ENCODE measurements around the gene ONECUT2.

Gene ONECUT2

DNA sequence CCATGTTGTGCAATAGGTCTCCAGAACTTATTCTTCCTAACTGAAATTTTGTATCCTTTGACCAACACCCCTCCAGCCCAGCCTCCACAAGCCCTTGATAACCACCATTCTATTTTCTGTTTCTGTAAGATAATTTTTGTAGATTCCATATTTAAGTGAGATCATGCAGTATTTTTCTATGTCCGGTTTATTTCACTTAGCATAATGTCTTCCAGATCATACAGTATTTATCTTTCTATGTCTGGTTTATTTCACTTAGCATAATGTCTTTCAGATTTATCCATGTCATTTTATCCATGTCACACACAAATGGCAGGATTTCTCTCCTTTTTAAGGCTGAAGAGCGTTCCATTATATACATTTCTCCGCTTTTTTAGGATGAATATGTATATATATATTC is 24.4 kb upstream of the ONECUT2 start:
- no peaks in the 10 kb centered on the region for H3K27me3 ChIP-seq (ENCODE audit: insufficient read depth, low read length, poor library complexity, severe bottlenecking)
- no peaks in the 10 kb centered on the region for H4K20me1 ChIP-seq (ENCODE audit: insufficient read depth, low read length, poor library complexity, severe bottlenecking)
- H3K4me2 ChIP-seq (ENCODE audit: low read depth, low read length, poor library complexity, severe bottlenecking): no peak overlapping the region
- no peaks in the 10 kb centered on the region for H3K36me3 ChIP-seq (ENCODE audit: insufficient read depth, low read length)
- no peak overlapping the region for H2AFZ ChIP-seq (ENCODE audit: low read length)
- no peaks in the 10 kb centered on the region for H3K4me1 ChIP-seq (ENCODE audit: insufficient read depth, low read length, poor library complexity, severe bottlenecking)
- no peak overlapping the region for H3K4me3 ChIP-seq (ENCODE audit: low read length, poor library complexity, severe bottlenecking)
- no peaks in the 10 kb centered on the region for H3K79me2 ChIP-seq (ENCODE audit: insufficient read depth, low read length)
- no peak overlapping the region for H3K9ac ChIP-seq (ENCODE audit: low read depth, low read length, poor library complexity, severe bottlenecking)
- H3K9me2 ChIP-seq (replicated peaks; ENCODE audit: low read depth, low read length): no peaks in the 10 kb centered on the region
- no peaks in the 10 kb centered on the region for H3K9me3 ChIP-seq (ENCODE audit: insufficient read depth, low read depth, low read length)
- no peak for TF ChIP-seq EZH2phosphoT487 (IDR thresholded peaks at IDR 0.05; ENCODE audit: borderline replicate concordance)
- TF ChIP-seq, protein P1, sequence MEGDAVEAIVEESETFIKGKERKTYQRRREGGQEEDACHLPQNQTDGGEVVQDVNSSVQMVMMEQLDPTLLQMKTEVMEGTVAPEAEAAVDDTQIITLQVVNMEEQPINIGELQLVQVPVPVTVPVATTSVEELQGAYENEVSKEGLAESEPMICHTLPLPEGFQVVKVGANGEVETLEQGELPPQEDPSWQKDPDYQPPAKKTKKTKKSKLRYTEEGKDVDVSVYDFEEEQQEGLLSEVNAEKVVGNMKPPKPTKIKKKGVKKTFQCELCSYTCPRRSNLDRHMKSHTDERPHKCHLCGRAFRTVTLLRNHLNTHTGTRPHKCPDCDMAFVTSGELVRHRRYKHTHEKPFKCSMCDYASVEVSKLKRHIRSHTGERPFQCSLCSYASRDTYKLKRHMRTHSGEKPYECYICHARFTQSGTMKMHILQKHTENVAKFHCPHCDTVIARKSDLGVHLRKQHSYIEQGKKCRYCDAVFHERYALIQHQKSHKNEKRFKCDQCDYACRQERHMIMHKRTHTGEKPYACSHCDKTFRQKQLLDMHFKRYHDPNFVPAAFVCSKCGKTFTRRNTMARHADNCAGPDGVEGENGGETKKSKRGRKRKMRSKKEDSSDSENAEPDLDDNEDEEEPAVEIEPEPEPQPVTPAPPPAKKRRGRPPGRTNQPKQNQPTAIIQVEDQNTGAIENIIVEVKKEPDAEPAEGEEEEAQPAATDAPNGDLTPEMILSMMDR (conservative IDR thresholded peaks at IDR 0.05; ENCODE audit: low read length): no peak
- no peaks in the 10 kb centered on the region for H3F3A ChIP-seq (ENCODE audit: low read depth)

DNA sequence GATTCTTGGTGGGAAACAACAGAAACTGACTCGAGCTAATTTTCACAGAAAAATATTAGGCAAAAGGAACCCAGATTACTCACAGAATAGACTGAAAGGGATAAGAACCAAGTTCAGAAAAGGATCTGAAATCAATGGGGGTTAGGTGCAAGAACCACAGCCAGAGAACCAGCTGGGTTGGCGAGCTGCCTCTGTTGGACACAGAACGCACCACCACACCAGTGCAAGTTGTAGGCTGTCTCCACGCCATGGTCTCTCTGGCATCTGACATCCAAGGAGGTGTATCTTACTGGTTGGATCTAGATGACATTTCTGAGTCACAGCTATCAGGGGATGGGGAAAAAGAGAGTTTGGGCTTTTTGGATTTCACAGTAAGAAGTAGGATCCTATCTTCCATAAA is 18.6 kb upstream of the ONECUT2 start:
- Histone ChIP-seq H3K79me2 (ENCODE audit: insufficient read depth, low read length) (no peaks in the 10 kb centered on the region), H3K4me1 (ENCODE audit: insufficient read depth, low read length, poor library complexity, severe bottlenecking) (no peaks in the 10 kb centered on the region), H2AFZ (ENCODE audit: low read length) (no peak overlapping the region), H3F3A (ENCODE audit: low read depth) (no peaks in the 10 kb centered on the region), H4K20me1 (ENCODE audit: insufficient read depth, low read length, poor library complexity, severe bottlenecking) (no peaks in the 10 kb centered on the region), H3K4me2 (ENCODE audit: low read depth, low read length, poor library complexity, severe bottlenecking) (no peak overlapping the region), H3K36me3 (ENCODE audit: insufficient read depth, low read length) (no peaks in the 10 kb centered on the region), H3K9me2 (replicated peaks; ENCODE audit: low read depth, low read length) (no peaks in the 10 kb centered on the region), H3K4me3 (ENCODE audit: low read length, poor library complexity, severe bottlenecking) (no peak overlapping the region), H3K27me3 (ENCODE audit: insufficient read depth, low read length, poor library complexity, severe bottlenecking) (no peaks in the 10 kb centered on the region), H3K9ac (ENCODE audit: low read depth, low read length, poor library complexity, severe bottlenecking) (no peak overlapping the region), H3K9me3 (ENCODE audit: insufficient read depth, low read depth, low read length) (no peaks in the 10 kb centered on the region)
- TF ChIP-seq, protein P1 (conservative IDR thresholded peaks at IDR 0.05; ENCODE audit: low read length): no peak
- no peak for TF ChIP-seq EZH2phosphoT487 (IDR thresholded peaks at IDR 0.05; ENCODE audit: borderline replicate concordance)

DNA sequence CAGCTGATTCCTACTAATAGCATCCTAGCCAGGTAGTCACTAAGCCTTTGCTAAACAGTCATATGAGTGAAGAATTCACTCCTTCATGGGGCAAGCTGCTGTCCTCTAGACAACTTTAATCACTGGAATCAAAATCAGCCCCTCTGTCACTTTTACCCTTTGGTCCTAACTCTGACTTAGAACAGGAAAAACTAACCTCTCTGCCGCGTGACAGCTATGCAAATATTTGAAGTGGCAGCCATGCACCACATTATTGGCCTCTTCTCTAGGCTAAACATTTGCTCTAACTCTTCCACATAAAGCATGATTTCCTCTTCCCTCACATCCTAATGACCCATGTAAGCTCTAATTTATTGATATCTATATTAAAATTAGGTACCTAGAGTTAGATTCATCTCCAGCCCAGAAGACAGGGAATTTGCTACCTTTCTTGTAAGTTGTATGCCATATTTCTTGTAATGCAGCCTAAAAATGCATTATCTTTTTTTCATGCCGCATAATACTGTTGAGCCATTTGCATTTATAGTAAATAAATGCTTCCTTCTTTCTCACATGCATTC is 12.8 kb upstream of the ONECUT2 start:
- H3K4me2 ChIP-seq (ENCODE audit: low read depth, low read length, poor library complexity, severe bottlenecking): no peak overlapping the region
- no peaks in the 10 kb centered on the region for H3F3A ChIP-seq (ENCODE audit: low read depth)
- no peaks in the 10 kb centered on the region for H3K79me2 ChIP-seq (ENCODE audit: insufficient read depth, low read length)
- no peaks in the 10 kb centered on the region for H3K4me1 ChIP-seq (ENCODE audit: insufficient read depth, low read length, poor library complexity, severe bottlenecking)
- H3K9ac ChIP-seq (ENCODE audit: low read depth, low read length, poor library complexity, severe bottlenecking): no peak overlapping the region
- no peaks in the 10 kb centered on the region for H3K36me3 ChIP-seq (ENCODE audit: insufficient read depth, low read length)
- H2AFZ ChIP-seq (ENCODE audit: low read length): no peak overlapping the region
- H3K9me2 ChIP-seq (replicated peaks; ENCODE audit: low read depth, low read length): no peaks in the 10 kb centered on the region
- H3K27me3 ChIP-seq (ENCODE audit: insufficient read depth, low read length, poor library complexity, severe bottlenecking): no peaks in the 10 kb centered on the region
- H4K20me1 ChIP-seq (ENCODE audit: insufficient read depth, low read length, poor library complexity, severe bottlenecking): no peaks in the 10 kb centered on the region
- H3K4me3 ChIP-seq (ENCODE audit: low read length, poor library complexity, severe bottlenecking): no peak overlapping the region
- H3K9me3 ChIP-seq (ENCODE audit: insufficient read depth, low read depth, low read length): no peaks in the 10 kb centered on the region
- TF ChIP-seq, protein P1 (conservative IDR thresholded peaks at IDR 0.05; ENCODE audit: low read length): no peak
- TF ChIP-seq EZH2phosphoT487 (IDR thresholded peaks at IDR 0.05; ENCODE audit: borderline replicate concordance): no peak
